Psoas muscle (tissue), 8 donors: ENCODE results near the gene PSME3. TPM values are rescaled to one million over a fixed set of nuclear protein-coding genes. Genes with fewer than 3 reads are reported as not detected.
"Not testable (repeated sequence)": the region's sequence is repeated elsewhere in the genome, so short reads cannot be mapped to it uniquely, and the experiment has no call there.

Source experiments
- ATAC-seq, 4 donors: fragments of 200-7000 bp; cut with Tn5 transposase; one replicate each; pipeline ENCODE4 v1.9.1; 2020; ENCODE audit warnings: moderate library complexity in 3 of 4, mild to moderate bottlenecking in 2 of 4
- DNase-seq, 2 donors: peaks; one replicate each; pipeline ENCODE4 v3.0.0-alpha.2; 2020
- H3K27ac ChIP-seq: fragments of 200-600 bp; one replicate; pipeline ENCODE4 v1.8.0; 2022
- H3K27me3 ChIP-seq, 3 donors: fragments of 200-600 bp in 1 of 3; one replicate each; pipeline versions ENCODE4 v1.6.1 to v1.8.0; 2013 to 2022; ENCODE audit warnings: low read length in 2 of 3, mild to moderate bottlenecking in 2 of 3, moderate library complexity in 1 of 3; ENCODE audit not compliant: insufficient read depth in 3 of 3
- H3K36me3 ChIP-seq, 2 donors: fragments of 200-600 bp in 1 of 2; one replicate each; pipeline versions ENCODE4 v1.6.1 to v1.8.0; 2013 to 2022; ENCODE audit warnings: low read depth in 1 of 2, mild to moderate bottlenecking in 1 of 2, moderate library complexity in 1 of 2; ENCODE audit not compliant: insufficient read depth in 1 of 2
- H3K4me1 ChIP-seq: fragments of 200-600 bp; one replicate; pipeline ENCODE4 v1.8.0; 2022
- H3K4me3 ChIP-seq: fragments of 200-600 bp; one replicate; pipeline ENCODE4 v1.8.0; 2022; ENCODE audit warnings: mild to moderate bottlenecking
- H3K9me3 ChIP-seq: fragments of 200-600 bp; one replicate; pipeline ENCODE4 v1.8.0; 2022
- WGBS, 3 donors: extraction: QIAGEN DNeasy Blood & Tissue Kit; methylation state at CpG; one replicate each; pipeline versions ENCODE4 v1.1.6 to v1.1.7; 2013; 5-methylcytosine and 5-hydroxymethylcytosine counted together
- intact Hi-C, 2 donors: fragments of 100-400 bp; cut with DNase I; formaldehyde crosslinking; loops; one replicate each; pipeline versions ENCODE4 v1.11.0 to v1.14.2; 2022
- polyA plus RNA-seq, 3 donors: library from polyadenylated mRNA; stranded (reverse); fragments of 200-250 nt; gene quantifications; one replicate each; pipeline ENCODE4 v1.2.3, GENCODE V29; 2013
- total RNA-seq, 4 donors: library from RNA; stranded (reverse); fragmentation: NEBNext Ultra II Directional in 2 of 4; extraction: Animal tissue kit (Norgen Biotek cat#: 25700) in 2 of 4; gene quantifications; one replicate each; pipeline versions ENCODE4 v1.2.1 to v1.2.4, GENCODE V29; 2021 to 2023
- TF ChIP-seq, protein P1 (sequence below): fragments of 200-600 bp; IDR thresholded peaks from one replicate; pipeline ENCODE4 v1.8.0; 2022; ENCODE audit warnings: antibody characterized with exemption
- donor health status: healthy with polysubstance abuse.
- donor health status: DM: no; HTN: no; CAD: no; lungs with moderate emphysema.
- donor health status: Bipolar disorder and iron deficiency.
- donor health status: healthy.
- donor health status: DM: yes; HTN: yes; CAD: no.
- donor health status: DM: no; HTN: no; CAD: no.
- donor health status: DM: no; HTN: no; CAD: no.
- donor health status: DM: yes; HTN: yes; CAD: no.

PSME3 gene
- total and polyA plus RNA-seq, 7 donors, result 61.7 to 239 (median 104) TPM

GRCh38 chr17:42878123-42878880 lies 45.1 kb downstream of the PSME3 start:
- DNase-seq, result no peak
- Histone ChIP-seq H3K27me3 (peaks cover 0 to 2% (median 0%) of the 10 kb centered on the region in 3 donors), H3K4me1 (no peaks in the 10 kb centered on the region), H3K4me3 (no peak overlapping the region), H3K36me3 (no peaks in the 10 kb centered on the region), H3K27ac (no peak overlapping the region), H3K9me3 (no peaks in the 10 kb centered on the region)
- TF ChIP-seq, protein P1, sequence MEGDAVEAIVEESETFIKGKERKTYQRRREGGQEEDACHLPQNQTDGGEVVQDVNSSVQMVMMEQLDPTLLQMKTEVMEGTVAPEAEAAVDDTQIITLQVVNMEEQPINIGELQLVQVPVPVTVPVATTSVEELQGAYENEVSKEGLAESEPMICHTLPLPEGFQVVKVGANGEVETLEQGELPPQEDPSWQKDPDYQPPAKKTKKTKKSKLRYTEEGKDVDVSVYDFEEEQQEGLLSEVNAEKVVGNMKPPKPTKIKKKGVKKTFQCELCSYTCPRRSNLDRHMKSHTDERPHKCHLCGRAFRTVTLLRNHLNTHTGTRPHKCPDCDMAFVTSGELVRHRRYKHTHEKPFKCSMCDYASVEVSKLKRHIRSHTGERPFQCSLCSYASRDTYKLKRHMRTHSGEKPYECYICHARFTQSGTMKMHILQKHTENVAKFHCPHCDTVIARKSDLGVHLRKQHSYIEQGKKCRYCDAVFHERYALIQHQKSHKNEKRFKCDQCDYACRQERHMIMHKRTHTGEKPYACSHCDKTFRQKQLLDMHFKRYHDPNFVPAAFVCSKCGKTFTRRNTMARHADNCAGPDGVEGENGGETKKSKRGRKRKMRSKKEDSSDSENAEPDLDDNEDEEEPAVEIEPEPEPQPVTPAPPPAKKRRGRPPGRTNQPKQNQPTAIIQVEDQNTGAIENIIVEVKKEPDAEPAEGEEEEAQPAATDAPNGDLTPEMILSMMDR, result no peak
- no peak for ATAC-seq
- WGBS, 3 donors, result 33 to 47% (median 36%) methylated on average over 12 to 13 of the region's 13 CpGs
- intact Hi-C loops, result no loop called here

- TF ChIP-seq, protein P1, result no peak
- Histone ChIP-seq H3K4me1 (no peaks in the 10 kb centered on the region), H3K36me3 (no peaks in the 10 kb centered on the region), H3K27ac (no peak overlapping the region), H3K27me3 (peaks cover 0 to 2% (median 0%) of the 10 kb centered on the region in 3 donors), H3K4me3 (no peak overlapping the region), H3K9me3 (no peaks in the 10 kb centered on the region)
- WGBS, 3 donors, result 81 to 85% (median 82%) methylated on average over 6 to 8 of the region's 8 CpGs
- DNase-seq, result no peak
- no peak for ATAC-seq
- intact Hi-C loops, result no loop called here
Measured at GRCh38 chr17:42878924-42879595, 45.9 kb downstream of the PSME3 start.

GRCh38 chr17:42879596-42879985 lies 46.4 kb downstream of the PSME3 start:
- H3K4me1 ChIP-seq, result no peaks in the 10 kb centered on the region
- 51 to 65% (median 55%) methylated on average over 6 of the region's 6 CpGs for WGBS, 3 donors
- DNase-seq, result no peak
- H3K9me3 ChIP-seq, result no peaks in the 10 kb centered on the region
- H3K27ac ChIP-seq, result no peak overlapping the region
- no peaks in the 10 kb centered on the region for H3K36me3 ChIP-seq
- peaks cover 0 to 2% (median 0%) of the 10 kb centered on the region in 3 donors for H3K27me3 ChIP-seq
- intact Hi-C loops, result no loop called here
- ATAC-seq, result no peak
- H3K4me3 ChIP-seq, result no peak overlapping the region
- TF ChIP-seq, protein P1, result no peak

DNA sequence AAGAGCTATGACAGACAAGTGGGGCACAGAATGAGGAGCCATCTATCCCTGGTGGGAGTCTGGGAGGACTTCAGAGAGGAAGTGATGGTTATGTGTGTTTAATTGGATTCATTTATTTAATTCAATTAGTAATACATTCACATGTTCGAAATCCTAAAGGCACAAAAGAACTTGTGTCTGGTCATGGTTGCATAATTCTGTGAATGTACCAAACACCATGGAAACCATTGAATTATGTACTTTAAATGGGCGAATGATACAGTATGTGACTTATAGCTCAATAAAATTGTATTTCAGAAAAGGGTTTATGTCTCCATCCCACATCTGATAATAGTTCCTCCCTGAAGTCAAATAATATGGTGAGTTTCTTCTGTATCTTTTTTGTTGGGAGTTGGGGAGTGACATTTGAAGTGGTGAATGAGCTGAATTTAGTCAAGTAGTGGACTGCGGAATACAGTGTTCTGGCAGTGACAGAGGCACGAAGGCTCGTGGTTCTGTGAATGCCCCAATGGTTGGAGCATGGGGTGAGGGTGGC lies 47.6 kb downstream of the PSME3 start:
- H3K9me3 ChIP-seq, result no peaks in the 10 kb centered on the region
- no peaks in the 10 kb centered on the region for H3K4me1 ChIP-seq
- WGBS, 3 donors, result 73 to 77% (median 74%) methylated on average over 5 of the region's 5 CpGs
- DNase-seq, result no peak
- intact Hi-C loops, result no loop called here
- TF ChIP-seq, protein P1, result no peak
- no peak overlapping the region for H3K27ac ChIP-seq
- H3K4me3 ChIP-seq, result no peak overlapping the region
- no peaks in the 10 kb centered on the region for H3K36me3 ChIP-seq
- ATAC-seq, result no peak
- peaks cover 0 to 2% (median 0%) of the 10 kb centered on the region in 3 donors for H3K27me3 ChIP-seq

- H3K4me3 ChIP-seq, H3K9me3 ChIP-seq, H3K27ac ChIP-seq, H3K27me3 ChIP-seq, DNase-seq, intact Hi-C loops, ATAC-seq, H3K36me3 ChIP-seq, H3K4me1 ChIP-seq: not testable (repeated sequence)
- WGBS, 3 donors, result 92 to 94% (median 92%) methylated on average over 6 of the region's 6 CpGs
Measured at GRCh38 chr17:42881706-42882105, 48.5 kb downstream of the PSME3 start.
